Uterus (tissue), 4 donors: ENCODE data around the gene KRTAP10-2. TPM values are rescaled to one million over a fixed set of nuclear protein-coding genes. Genes with fewer than 3 reads are reported as not detected.

ENCODE experiments used
- DNase-seq, 2 donors: peaks; one replicate each; pipeline ENCODE4 v3.0.0-alpha.2; 2019 to 2020
- H3K27ac ChIP-seq, 2 donors: fragments of 200-600 bp; sonication (generic); 1 replicate in 1 of 2; 2 replicates in 1 of 2; pipeline ENCODE4 v1.5.1; 2016 to 2018
- H3K27me3 ChIP-seq, 2 donors: fragments of 200-600 bp; sonication (generic); one replicate each; pipeline ENCODE4 v1.5.1; 2018 to 2019; ENCODE audit warnings: control low read depth in 1 of 2
- H3K36me3 ChIP-seq, 2 donors: fragments of 200-600 bp; sonication (generic); one replicate each; pipeline ENCODE4 v1.5.1; 2019; ENCODE audit warnings: control low read depth in 1 of 2
- H3K4me1 ChIP-seq, 2 donors: fragments of 200-600 bp; sonication (generic); one replicate each; pipeline ENCODE4 v1.5.1; 2018 to 2019; ENCODE audit warnings: control low read depth in 1 of 2
- H3K4me3 ChIP-seq, 2 donors: fragments of 200-600 bp; sonication (generic); 1 replicate in 1 of 2; 2 replicates in 1 of 2; pipeline ENCODE4 v1.5.1; 2018 to 2019; ENCODE audit warnings: mild to moderate bottlenecking in 1 of 2
- H3K9me3 ChIP-seq, 2 donors: fragments of 200-600 bp; sonication (generic); one replicate each; pipeline ENCODE4 v1.5.1; 2019; ENCODE audit warnings: control low read depth in 1 of 2
- POLR2A ChIP-seq, 2 donors: fragments of 450-650 bp; IDR thresholded peaks; one replicate each; pipeline ENCODE4 v1.6.1; 2016; ENCODE audit warnings: antibody characterized with exemption in 2 of 2, mild to moderate bottlenecking in 1 of 2, moderate library complexity in 1 of 2
- intact Hi-C: fragments of 100-400 bp; cut with DNase I; formaldehyde crosslinking; loops from one replicate; pipeline ENCODE4 v1.15.1; 2023; ENCODE audit warnings: low total_unique reads
- total RNA-seq, 4 donors: library from RNA; depleted of rRNA in 3 of 4; stranded (reverse); fragments of >200 nt in 3 of 4; gene quantifications; one replicate each; pipeline versions ENCODE4 v1.1.0 to v1.2.4, GENCODE V29; 2014 to 2023
- TF ChIP-seq, protein P1 (sequence below), 4 experiments: fragments of 200-600 bp in 2 of 4; fragments of 450-650 bp in 2 of 4; sonication (generic) in 2 of 4; IDR thresholded peaks; one replicate each; pipeline ENCODE4 v1.5.1; 2016 to 2019; ENCODE audit warnings: antibody characterized with exemption in 4 of 4, mild to moderate bottlenecking in 2 of 4, moderate library complexity in 1 of 4
- donor health status: DM: yes; HTN: yes; CAD: no.

The KRTAP10-2 gene
- total RNA-seq, 4 donors from 2014 or later, result not detected

DNA sequence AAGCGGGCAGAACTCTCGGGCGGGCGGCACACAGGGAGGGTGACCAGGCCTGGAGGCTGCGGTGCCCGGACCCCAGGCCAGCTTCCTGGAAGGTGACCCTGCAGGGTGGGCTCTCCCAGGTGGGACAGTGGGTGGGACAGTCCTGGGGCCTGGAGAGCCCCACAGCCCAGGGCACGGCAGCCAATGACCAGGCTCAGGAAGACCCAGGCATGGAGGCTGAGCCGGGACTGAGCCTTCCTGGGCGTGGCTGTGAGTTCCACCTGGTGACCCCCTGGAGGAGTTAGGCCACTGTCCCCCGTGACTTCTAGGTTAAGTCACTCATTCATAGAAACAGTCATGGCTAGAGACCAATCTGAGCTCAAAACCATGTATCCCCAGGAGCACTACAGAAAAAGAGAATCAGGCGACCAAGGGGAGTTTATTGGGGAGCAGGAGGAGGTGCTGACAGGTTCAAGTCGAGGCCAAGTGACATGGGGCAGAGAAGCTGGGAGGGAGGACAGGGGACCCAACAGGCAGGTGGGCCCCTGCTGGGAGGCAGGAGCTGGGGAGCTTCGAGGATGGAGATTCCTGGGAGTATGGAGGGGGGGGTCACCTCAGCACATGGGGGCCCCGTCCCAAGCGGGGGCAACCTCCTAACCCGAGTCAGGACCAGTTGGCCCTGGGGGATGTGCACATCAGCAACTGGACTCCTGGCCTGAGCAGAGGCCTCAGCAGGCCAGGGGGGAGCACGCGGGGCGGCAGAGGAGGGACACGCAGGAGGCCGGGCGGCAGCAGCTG, 27.9 kb upstream of the KRTAP10-2 start:
- H3K4me1 ChIP-seq, result no peaks in the 10 kb centered on the region
- intact Hi-C loops, result no loop called here
- H3K27ac ChIP-seq, result no peak overlapping the region
- DNase-seq, result no peak
- H3K27me3 ChIP-seq, result peaks cover 0 to 3% of the 10 kb centered on the region in 2 donors
- no peaks in the 10 kb centered on the region for H3K9me3 ChIP-seq
- H3K36me3 ChIP-seq, result no peaks in the 10 kb centered on the region
- no peak for TF ChIP-seq POLR2A (IDR thresholded peaks at IDR 0.05)
- TF ChIP-seq, protein P1, sequence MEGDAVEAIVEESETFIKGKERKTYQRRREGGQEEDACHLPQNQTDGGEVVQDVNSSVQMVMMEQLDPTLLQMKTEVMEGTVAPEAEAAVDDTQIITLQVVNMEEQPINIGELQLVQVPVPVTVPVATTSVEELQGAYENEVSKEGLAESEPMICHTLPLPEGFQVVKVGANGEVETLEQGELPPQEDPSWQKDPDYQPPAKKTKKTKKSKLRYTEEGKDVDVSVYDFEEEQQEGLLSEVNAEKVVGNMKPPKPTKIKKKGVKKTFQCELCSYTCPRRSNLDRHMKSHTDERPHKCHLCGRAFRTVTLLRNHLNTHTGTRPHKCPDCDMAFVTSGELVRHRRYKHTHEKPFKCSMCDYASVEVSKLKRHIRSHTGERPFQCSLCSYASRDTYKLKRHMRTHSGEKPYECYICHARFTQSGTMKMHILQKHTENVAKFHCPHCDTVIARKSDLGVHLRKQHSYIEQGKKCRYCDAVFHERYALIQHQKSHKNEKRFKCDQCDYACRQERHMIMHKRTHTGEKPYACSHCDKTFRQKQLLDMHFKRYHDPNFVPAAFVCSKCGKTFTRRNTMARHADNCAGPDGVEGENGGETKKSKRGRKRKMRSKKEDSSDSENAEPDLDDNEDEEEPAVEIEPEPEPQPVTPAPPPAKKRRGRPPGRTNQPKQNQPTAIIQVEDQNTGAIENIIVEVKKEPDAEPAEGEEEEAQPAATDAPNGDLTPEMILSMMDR (IDR thresholded peaks at IDR 0.05), result no peak
- no peak overlapping the region for H3K4me3 ChIP-seq

DNA sequence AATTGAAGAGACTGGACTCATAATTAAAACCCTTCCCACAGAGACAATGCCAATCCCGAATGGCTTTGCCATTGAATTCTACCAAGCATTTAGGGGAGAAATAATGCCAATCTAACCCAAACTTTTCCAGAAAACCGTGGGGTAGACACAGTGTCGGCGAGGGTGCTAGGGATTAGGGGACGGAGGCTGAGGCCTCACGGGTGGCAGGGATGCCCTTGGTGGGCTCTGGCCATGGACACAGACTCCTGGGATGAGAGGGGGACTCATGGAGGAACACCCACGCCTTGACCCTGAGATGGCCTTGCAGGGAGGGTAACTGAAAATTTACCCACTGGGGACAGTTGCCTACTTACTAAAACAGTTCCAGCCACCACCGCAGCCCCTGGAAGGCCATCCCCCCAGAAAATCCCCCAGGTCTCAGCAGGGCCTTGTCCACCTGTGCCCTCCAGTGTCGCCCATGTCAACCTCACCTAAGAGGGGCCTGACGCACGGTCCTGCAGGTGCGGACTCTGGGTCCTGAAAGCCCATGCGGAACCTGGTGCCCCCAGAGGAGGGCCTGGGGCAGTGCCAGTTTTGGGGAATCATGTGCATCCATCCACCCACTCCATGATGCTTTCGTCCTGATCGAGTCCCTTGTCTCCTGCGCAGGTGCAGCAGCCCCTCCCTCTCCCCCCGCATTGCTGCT, 27.2 kb upstream of the KRTAP10-2 start:
- no peak overlapping the region for H3K27ac ChIP-seq
- H3K4me3 ChIP-seq, result no peak overlapping the region
- no peak for DNase-seq
- H3K36me3 ChIP-seq, result no peaks in the 10 kb centered on the region
- intact Hi-C loops, result no loop called here
- no peak for TF ChIP-seq POLR2A (IDR thresholded peaks at IDR 0.05)
- TF ChIP-seq, protein P1 (IDR thresholded peaks at IDR 0.05), result no peak
- H3K27me3 ChIP-seq, result no peaks in the 10 kb centered on the region
- no peaks in the 10 kb centered on the region for H3K9me3 ChIP-seq
- no peaks in the 10 kb centered on the region for H3K4me1 ChIP-seq

DNA sequence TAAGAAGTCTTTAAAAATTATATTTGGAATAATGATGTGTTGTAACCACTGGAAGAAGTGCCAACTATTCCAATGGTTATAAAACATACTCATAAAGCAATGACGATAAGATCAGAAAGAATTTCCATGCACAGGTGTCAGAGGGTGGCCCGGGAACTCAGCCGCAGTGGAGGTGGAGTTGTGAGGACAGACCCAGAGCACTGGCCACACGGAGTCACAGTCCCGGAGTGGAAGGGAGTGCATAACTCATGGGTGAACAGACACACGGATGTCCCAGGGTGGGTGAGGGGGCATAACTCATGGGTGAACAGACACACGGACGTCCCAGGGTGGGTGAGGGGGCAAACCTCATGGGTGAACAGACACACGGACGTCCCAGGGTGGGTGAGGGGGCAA, 24.7 kb upstream of the KRTAP10-2 start:
- Histone ChIP-seq H3K27me3 (no peaks in the 10 kb centered on the region), H3K4me3 (no peak overlapping the region), H3K36me3 (no peaks in the 10 kb centered on the region), H3K4me1 (no peaks in the 10 kb centered on the region), H3K27ac (no peak overlapping the region), H3K9me3 (no peaks in the 10 kb centered on the region)
- DNase-seq, result no peak
- intact Hi-C loops, result no loop called here
- no peak for TF ChIP-seq POLR2A (IDR thresholded peaks at IDR 0.05)
- TF ChIP-seq, protein P1 (IDR thresholded peaks at IDR 0.05), result no peak

DNA sequence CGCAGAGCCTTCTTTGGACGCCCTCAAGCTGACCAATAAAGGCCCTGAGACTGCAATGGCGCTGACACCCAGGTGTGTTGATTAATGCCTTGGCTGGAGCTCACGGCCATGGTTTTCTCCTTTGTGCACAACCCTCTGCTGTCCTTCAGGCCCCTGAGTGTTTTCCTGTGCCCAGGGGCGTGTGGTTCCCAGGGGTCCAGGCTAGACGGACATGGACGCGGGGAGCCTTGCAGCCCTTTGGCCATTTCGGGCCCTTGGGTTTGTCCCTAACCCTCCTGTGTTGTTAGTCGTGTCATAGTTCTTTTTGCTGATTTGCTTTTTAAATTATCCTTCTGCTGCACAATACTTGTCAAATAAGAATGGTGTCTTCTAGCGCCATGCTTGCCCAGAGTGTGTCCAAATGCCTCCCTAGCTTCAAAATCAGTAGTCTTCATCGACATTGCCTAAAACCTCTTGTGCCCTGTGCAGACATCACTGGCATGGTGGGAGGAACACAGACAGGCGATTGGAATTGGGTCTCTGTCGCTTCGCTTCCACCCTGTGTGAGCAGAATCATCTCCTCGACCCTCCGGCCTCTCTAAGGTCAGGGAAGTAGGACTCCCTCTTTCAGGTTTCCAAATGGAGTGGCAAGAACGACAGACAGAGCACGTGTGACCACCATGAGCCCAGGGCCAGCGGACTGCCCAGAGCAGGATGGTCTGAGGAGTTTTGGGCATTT, 24.2 kb upstream of the KRTAP10-2 start:
- Histone ChIP-seq H3K4me3 (no peak overlapping the region), H3K4me1 (no peaks in the 10 kb centered on the region), H3K27ac (no peak overlapping the region), H3K36me3 (no peaks in the 10 kb centered on the region), H3K9me3 (no peaks in the 10 kb centered on the region), H3K27me3 (no peaks in the 10 kb centered on the region)
- intact Hi-C loops, result no loop called here
- DNase-seq, result no peak
- no peak for TF ChIP-seq POLR2A (IDR thresholded peaks at IDR 0.05)
- TF ChIP-seq, protein P1 (IDR thresholded peaks at IDR 0.05), result no peak
